GM15510 (cell line): ENCODE data around the gene COX4I1.

Source experiments
- POLR2A ChIP-seq: IDR thresholded peaks from 3 replicates; pipeline ENCODE4 v1.6.1; 2011; ENCODE audit warnings: borderline replicate concordance; ENCODE audit not compliant: insufficient read length; ENCODE audit errors: extremely low read depth

Gene COX4I1

DNA sequence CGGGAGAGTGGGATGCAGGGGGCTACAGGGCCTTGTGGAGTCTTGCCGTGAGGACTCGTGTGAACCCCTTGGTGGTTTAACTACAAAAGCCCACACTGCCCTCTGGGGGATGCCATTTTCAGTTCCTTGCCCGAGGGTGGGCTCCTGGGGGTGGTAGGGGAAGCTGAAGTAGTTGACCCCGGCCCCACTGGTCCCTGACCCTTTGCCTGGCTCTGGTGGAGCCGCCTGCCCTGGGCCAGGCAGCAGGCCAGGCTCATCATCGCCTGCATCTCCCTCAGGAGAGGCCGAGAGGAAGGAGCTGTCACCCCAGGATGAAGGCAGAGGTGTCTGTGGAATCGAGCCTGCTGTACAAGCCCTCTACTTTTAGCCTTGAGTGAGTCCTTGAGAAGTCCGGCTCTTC lies 10.2 kb downstream of the COX4I1 start:
- no peak for TF ChIP-seq POLR2A

DNA sequence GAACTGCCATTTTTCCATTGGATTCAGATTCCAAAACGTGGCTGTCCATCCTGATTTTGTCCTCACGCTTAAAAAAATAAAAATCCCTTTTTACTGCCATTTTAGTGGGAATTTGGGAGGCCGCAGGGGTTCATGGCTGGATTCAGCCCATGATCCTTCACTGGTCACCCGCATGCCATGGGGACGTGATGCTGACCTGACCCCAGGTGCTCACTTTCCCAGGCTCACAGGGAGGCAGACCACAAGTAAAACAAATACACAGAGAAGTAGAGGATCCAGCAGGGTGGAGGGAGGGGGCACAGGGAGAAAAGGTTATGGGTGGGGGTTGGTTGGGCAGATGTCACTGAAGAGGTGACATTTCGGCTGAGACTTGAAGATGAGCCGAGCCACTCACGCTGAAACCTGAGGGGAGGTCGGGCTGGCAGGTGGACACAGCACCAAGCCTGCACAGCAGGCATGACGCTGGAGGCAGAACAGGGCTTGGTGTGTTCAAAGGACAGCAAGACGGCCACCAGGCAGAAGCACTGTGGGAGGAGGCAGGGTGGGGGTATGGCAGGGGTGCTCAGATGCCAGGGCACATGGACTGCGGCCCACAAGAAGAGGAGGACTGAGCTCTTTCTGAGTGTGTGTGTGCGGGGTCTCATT lies 10.7 kb downstream of the COX4I1 start:
- no peak for TF ChIP-seq POLR2A

- TF ChIP-seq POLR2A, result no peak
Measured at GRCh38 chr16:85810742-85811115, 11.2 kb downstream of the COX4I1 start.

GRCh38 chr16:85812031-85812807 lies 12.7 kb downstream of the COX4I1 start:
- TF ChIP-seq POLR2A, result no peak

GRCh38 chr16:85812811-85813700 lies 13.6 kb downstream of the COX4I1 start:
- no peak for TF ChIP-seq POLR2A

DNA sequence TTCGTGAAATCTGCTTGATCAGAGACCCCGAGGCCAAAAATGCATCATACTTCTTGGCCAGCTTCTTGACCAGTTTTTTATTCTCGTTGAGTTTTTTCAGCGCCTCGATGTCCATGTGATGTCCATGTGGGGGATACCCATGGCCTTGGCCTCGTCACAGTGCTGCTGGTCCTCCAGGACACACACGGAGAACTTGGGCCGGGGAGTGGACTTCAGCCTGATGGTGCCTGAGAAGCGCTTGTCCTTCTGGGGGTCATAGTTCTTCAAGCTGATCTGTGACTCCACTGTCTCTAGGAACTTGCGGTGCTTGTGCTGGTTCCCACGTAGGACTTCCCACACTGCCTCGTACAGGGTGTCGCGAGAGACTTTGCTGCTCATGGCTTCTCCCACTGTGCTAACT lies 16.7 kb downstream of the COX4I1 start:
- TF ChIP-seq POLR2A, result no peak

DNA sequence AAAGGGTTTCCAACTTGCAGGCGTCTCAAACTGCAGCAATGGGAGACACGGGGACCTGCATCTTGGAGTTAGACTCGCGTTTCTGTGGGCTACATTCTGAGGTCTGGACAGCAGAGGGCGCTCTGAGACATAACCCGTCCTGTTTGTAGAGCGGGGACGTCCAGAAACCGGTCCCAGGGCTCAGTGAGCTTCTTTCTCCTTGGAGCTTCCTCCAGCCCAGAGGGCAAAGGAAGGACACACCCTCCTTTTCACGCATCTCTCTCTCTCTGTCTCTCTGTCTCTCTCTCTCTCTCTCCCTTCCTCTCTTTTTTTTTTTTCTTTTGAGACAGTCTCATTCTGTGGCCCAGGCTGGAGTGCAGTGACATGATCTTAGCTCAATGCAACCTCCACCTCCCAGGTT lies 19.8 kb downstream of the COX4I1 start:
- no peak for TF ChIP-seq POLR2A

- TF ChIP-seq POLR2A, result no peak
Measured at GRCh38 chr16:85819771-85820170, 20.3 kb downstream of the COX4I1 start.

DNA sequence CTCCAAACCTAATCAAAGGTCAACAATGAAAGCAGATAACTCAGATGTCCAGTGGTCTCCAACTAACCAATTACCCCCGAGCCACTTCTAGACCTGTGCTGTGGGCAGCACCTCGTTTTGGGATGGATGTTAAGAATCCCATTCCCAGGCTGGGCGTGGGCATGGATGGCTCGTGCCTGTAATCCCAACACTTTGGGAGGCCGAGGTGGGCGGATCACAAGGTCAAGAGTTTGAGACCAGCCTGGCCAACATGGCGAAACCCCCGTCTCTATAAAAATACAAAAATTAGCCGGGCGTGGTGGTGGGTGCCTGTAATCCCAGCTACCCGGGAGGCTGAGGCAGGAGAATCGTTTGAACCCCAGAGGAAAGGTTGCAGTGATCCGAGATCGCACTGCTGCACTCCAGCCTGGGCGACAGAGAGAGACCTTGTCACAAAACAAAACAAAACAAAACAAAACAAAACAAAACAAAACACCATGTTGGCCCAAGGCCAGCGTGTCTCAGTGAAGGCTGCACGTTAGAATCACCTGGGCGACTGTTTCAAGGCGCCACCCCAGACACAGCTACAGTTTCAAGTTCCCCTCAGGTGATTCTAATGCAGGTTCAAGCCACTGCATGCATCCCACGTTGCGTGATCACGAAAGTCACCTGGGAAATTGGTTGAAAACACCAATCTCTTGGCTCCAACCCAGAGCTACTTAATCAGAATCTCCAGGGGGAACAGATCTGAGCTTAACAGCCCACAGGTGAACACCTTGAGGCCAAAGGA lies 21.3 kb downstream of the COX4I1 start:
- TF ChIP-seq POLR2A, result no peak

- TF ChIP-seq POLR2A, result no peak
Measured at GRCh38 chr16:85821390-85822135, 22.1 kb downstream of the COX4I1 start.

DNA sequence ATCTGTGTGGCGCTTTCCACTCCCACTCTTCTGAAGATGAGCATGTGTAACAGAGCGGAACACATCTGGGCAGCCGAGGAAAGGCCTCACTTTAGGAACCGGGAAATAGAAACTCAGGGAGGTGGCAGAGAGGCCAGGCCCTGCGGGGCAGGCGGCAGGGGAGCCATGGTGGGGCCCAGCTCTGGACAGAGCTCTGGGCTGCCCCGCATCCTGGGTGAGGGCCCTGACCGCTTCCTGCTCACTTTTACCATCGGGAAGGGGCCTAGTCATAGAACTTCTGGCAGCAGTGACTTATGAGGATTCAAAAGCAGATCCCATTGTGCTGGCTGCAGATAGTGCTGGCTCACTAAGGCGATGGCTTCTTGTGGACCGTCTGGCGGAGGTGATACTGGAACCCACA lies 22.6 kb downstream of the COX4I1 start:
- TF ChIP-seq POLR2A, result no peak

GRCh38 chr16:85823328-85823920 lies 23.9 kb downstream of the COX4I1 start:
- TF ChIP-seq POLR2A, result no peak
